ENCODE data around the gene PTPN14. TPM values are rescaled to one million over a fixed set of nuclear protein-coding genes. Genes with fewer than 3 reads are reported as not detected.
"Not testable (repeated sequence)": the region's sequence is repeated elsewhere in the genome, so short reads cannot be mapped to it uniquely, and the experiment has no call there.

The PTPN14 gene
- total and polyA plus RNA-seq, 3 donors from 2014 or later = 14.8 to 59.2 (median 42.2) TPM

GRCh38 chr1:214398490-214398889 lies 152.9 kb downstream of the PTPN14 start:
- intact Hi-C loops (cut with DNase I; ENCODE audit: low total_unique reads) = no loop called here

DNA sequence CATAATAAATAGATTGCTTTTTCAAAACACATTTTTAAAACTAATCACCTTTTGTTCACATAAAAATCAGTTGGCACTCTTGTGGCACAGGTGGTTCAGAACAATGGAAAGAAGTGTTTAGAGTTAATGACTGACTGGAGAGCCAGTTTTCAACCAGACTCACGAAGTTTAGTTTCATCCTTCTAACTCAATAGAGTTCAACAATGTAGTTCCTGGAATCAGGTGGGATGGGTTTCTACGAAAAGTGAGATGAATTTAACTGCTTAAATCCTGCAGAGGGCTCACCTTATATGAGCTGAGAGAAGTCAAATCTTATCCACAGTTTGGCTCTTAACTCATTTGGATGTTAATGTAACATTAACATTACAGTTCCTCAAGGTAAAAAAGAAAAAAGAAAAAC lies 153.9 kb downstream of the PTPN14 start:
- H3K36me3 ChIP-seq (ENCODE audit: low read depth, missing control alignments) = no peaks in the 10 kb centered on the region
- H3K9me3 ChIP-seq = no peaks in the 10 kb centered on the region
- no peaks in the 10 kb centered on the region for H3K27me3 ChIP-seq
- intact Hi-C loops (cut with DNase I; ENCODE audit: low total_unique reads) = no loop called here
- H3K4me1 ChIP-seq = no peaks in the 10 kb centered on the region
- no peak for TF ChIP-seq POLR2A (IDR thresholded peaks at IDR 0.05)
- no peak for TF ChIP-seq CTCF (IDR thresholded peaks at IDR 0.05)
- WGBS, 2 donors = 88% methylated on average over 2 of the region's 2 CpGs
- H3K4me3 ChIP-seq = no peak overlapping the region
- DNase-seq = no peak
- no peak overlapping the region for H3K27ac ChIP-seq

More at GRCh38 chr1:214398490-214398889, 152.9 kb downstream of the PTPN14 start:
- TF ChIP-seq POLR2A (IDR thresholded peaks at IDR 0.05) (no peak), CTCF (IDR thresholded peaks at IDR 0.05) (no peak)
- Histone ChIP-seq H3K9me3 (no peaks in the 10 kb centered on the region), H3K4me1 (no peaks in the 10 kb centered on the region), H3K4me3 (no peak overlapping the region), H3K36me3 (ENCODE audit: low read depth, missing control alignments) (no peaks in the 10 kb centered on the region), H3K27me3 (no peaks in the 10 kb centered on the region), H3K27ac (no peak overlapping the region)
- WGBS, 2 donors = 97 to 98% methylated on average over 6 of the region's 6 CpGs
- DNase-seq = no peak

GRCh38 chr1:214396330-214396729 lies 155.1 kb downstream of the PTPN14 start:
- no peaks in the 10 kb centered on the region for H3K27me3 ChIP-seq
- no peaks in the 10 kb centered on the region for H3K4me1 ChIP-seq
- H3K27ac ChIP-seq = no peak overlapping the region
- no peak for TF ChIP-seq POLR2A (IDR thresholded peaks at IDR 0.05)
- no peak for TF ChIP-seq CTCF (IDR thresholded peaks at IDR 0.05)
- no peak overlapping the region for H3K4me3 ChIP-seq
- no peaks in the 10 kb centered on the region for H3K36me3 ChIP-seq (ENCODE audit: low read depth, missing control alignments)
- DNase-seq = no peak
- H3K9me3 ChIP-seq = no peaks in the 10 kb centered on the region
- intact Hi-C loops (cut with DNase I; ENCODE audit: low total_unique reads) = no loop called here
- 90 to 97% methylated on average over 3 of the region's 3 CpGs for WGBS, 2 donors

GRCh38 chr1:214394569-214394968 lies 156.8 kb downstream of the PTPN14 start:
- H3K36me3 ChIP-seq (ENCODE audit: low read depth, missing control alignments) = not testable (repeated sequence)

GRCh38 chr1:214393086-214393485 lies 158.3 kb downstream of the PTPN14 start:
- H3K9me3 ChIP-seq = no peaks in the 10 kb centered on the region
- H3K36me3 ChIP-seq (ENCODE audit: low read depth, missing control alignments) = no peaks in the 10 kb centered on the region
- H3K4me3 ChIP-seq = no peak overlapping the region
- H3K27me3 ChIP-seq = no peaks in the 10 kb centered on the region
- H3K27ac ChIP-seq = no peak overlapping the region
- 94 to 97% methylated on average over 12 of the region's 12 CpGs for WGBS, 2 donors
- no peaks in the 10 kb centered on the region for H3K4me1 ChIP-seq
- intact Hi-C loops (cut with DNase I; ENCODE audit: low total_unique reads) = no loop called here
- no peak for TF ChIP-seq CTCF (IDR thresholded peaks at IDR 0.05)
- no peak for TF ChIP-seq POLR2A (IDR thresholded peaks at IDR 0.05)
- no peak for DNase-seq

More at GRCh38 chr1:214394569-214394968, 156.8 kb downstream of the PTPN14 start:
- intact Hi-C loops (cut with DNase I; ENCODE audit: low total_unique reads); H3K4me3 ChIP-seq; DNase-seq; H3K27ac ChIP-seq; H3K9me3 ChIP-seq; H3K4me1 ChIP-seq; H3K27me3 ChIP-seq: not testable (repeated sequence)
- 84 to 88% methylated on average over 5 of the region's 5 CpGs for WGBS, 2 donors
